ENCODE results near the gene SLC6A19.

SLC6A19 gene

GRCh38 chr5:1216211-1216917, 15.0 kb downstream of the SLC6A19 start:
- Histone ChIP-seq H3K4me3 (ENCODE audit: insufficient read depth, low read depth, low read length) (no peak overlapping the region), H3K27me3 (ENCODE audit: control insufficient read depth, insufficient read depth, low read length, poor library complexity, severe bottlenecking) (no peaks in the 10 kb centered on the region), H3K36me3 (ENCODE audit: control insufficient read depth, insufficient read depth, low read length) (no peaks in the 10 kb centered on the region), H3K27ac (ENCODE audit: insufficient read depth, low read depth, low read length, poor library complexity, severe bottlenecking) (no peak overlapping the region), H3K9me3 (ENCODE audit: control insufficient read depth, low read length) (no peaks in the 10 kb centered on the region), H3K4me1 (ENCODE audit: control insufficient read depth, insufficient read depth, low read length) (no peaks in the 10 kb centered on the region)
- 94 to 95% methylated on average over 38 of the region's 38 CpGs for WGBS, 2 experiments

GRCh38 chr5:1216918-1217295, 15.5 kb downstream of the SLC6A19 start:
- no peak overlapping the region for H3K27ac ChIP-seq (ENCODE audit: insufficient read depth, low read depth, low read length, poor library complexity, severe bottlenecking)
- H3K9me3 ChIP-seq (ENCODE audit: control insufficient read depth, low read length): no peaks in the 10 kb centered on the region
- no peaks in the 10 kb centered on the region for H3K4me1 ChIP-seq (ENCODE audit: control insufficient read depth, insufficient read depth, low read length)
- no peaks in the 10 kb centered on the region for H3K36me3 ChIP-seq (ENCODE audit: control insufficient read depth, insufficient read depth, low read length)
- 87 to 88% methylated on average over 18 of the region's 18 CpGs for WGBS, 2 experiments
- no peaks in the 10 kb centered on the region for H3K27me3 ChIP-seq (ENCODE audit: control insufficient read depth, insufficient read depth, low read length, poor library complexity, severe bottlenecking)
- no peak overlapping the region for H3K4me3 ChIP-seq (ENCODE audit: insufficient read depth, low read depth, low read length)

- 80 to 82% methylated on average over 24 of the region's 24 CpGs for WGBS, 2 experiments
- Histone ChIP-seq H3K27ac (ENCODE audit: insufficient read depth, low read depth, low read length, poor library complexity, severe bottlenecking) (no peak overlapping the region), H3K9me3 (ENCODE audit: control insufficient read depth, low read length) (no peaks in the 10 kb centered on the region), H3K36me3 (ENCODE audit: control insufficient read depth, insufficient read depth, low read length) (no peaks in the 10 kb centered on the region), H3K4me1 (ENCODE audit: control insufficient read depth, insufficient read depth, low read length) (no peaks in the 10 kb centered on the region), H3K4me3 (ENCODE audit: insufficient read depth, low read depth, low read length) (no peak overlapping the region), H3K27me3 (ENCODE audit: control insufficient read depth, insufficient read depth, low read length, poor library complexity, severe bottlenecking) (no peaks in the 10 kb centered on the region)
Observed at GRCh38 chr5:1217596-1218206, 16.3 kb downstream of the SLC6A19 start.

- Histone ChIP-seq H3K27ac (ENCODE audit: insufficient read depth, low read depth, low read length, poor library complexity, severe bottlenecking) (no peak overlapping the region), H3K9me3 (ENCODE audit: control insufficient read depth, low read length) (no peaks in the 10 kb centered on the region), H3K4me1 (ENCODE audit: control insufficient read depth, insufficient read depth, low read length) (no peaks in the 10 kb centered on the region), H3K27me3 (ENCODE audit: control insufficient read depth, insufficient read depth, low read length, poor library complexity, severe bottlenecking) (no peaks in the 10 kb centered on the region), H3K36me3 (ENCODE audit: control insufficient read depth, insufficient read depth, low read length) (no peaks in the 10 kb centered on the region), H3K4me3 (ENCODE audit: insufficient read depth, low read depth, low read length) (no peak overlapping the region)
- 94% methylated on average over 38 of the region's 38 CpGs for WGBS, 2 experiments
Observed at GRCh38 chr5:1218351-1219080, 17.1 kb downstream of the SLC6A19 start.

GRCh38 chr5:1219098-1219767, 17.8 kb downstream of the SLC6A19 start:
- Histone ChIP-seq H3K9me3 (ENCODE audit: control insufficient read depth, low read length) (no peaks in the 10 kb centered on the region), H3K4me1 (ENCODE audit: control insufficient read depth, insufficient read depth, low read length) (no peaks in the 10 kb centered on the region), H3K27ac (ENCODE audit: insufficient read depth, low read depth, low read length, poor library complexity, severe bottlenecking) (no peak overlapping the region), H3K36me3 (ENCODE audit: control insufficient read depth, insufficient read depth, low read length) (no peaks in the 10 kb centered on the region), H3K4me3 (ENCODE audit: insufficient read depth, low read depth, low read length) (no peak overlapping the region), H3K27me3 (ENCODE audit: control insufficient read depth, insufficient read depth, low read length, poor library complexity, severe bottlenecking) (no peaks in the 10 kb centered on the region)
- WGBS, 2 experiments: 86 to 88% methylated on average over 38 of the region's 38 CpGs

- WGBS, 2 experiments: 92% methylated on average over 11 of the region's 11 CpGs
- H3K4me1 ChIP-seq (ENCODE audit: control insufficient read depth, insufficient read depth, low read length): no peaks in the 10 kb centered on the region
- H3K36me3 ChIP-seq (ENCODE audit: control insufficient read depth, insufficient read depth, low read length): no peaks in the 10 kb centered on the region
- no peaks in the 10 kb centered on the region for H3K27me3 ChIP-seq (ENCODE audit: control insufficient read depth, insufficient read depth, low read length, poor library complexity, severe bottlenecking)
- no peak overlapping the region for H3K27ac ChIP-seq (ENCODE audit: insufficient read depth, low read depth, low read length, poor library complexity, severe bottlenecking)
- H3K9me3 ChIP-seq (ENCODE audit: control insufficient read depth, low read length): no peaks in the 10 kb centered on the region
- no peak overlapping the region for H3K4me3 ChIP-seq (ENCODE audit: insufficient read depth, low read depth, low read length)
Observed at GRCh38 chr5:1219768-1220100, 18.3 kb downstream of the SLC6A19 start.

GRCh38 chr5:1220351-1220750, 19.0 kb downstream of the SLC6A19 start:
- H3K4me3 ChIP-seq (ENCODE audit: insufficient read depth, low read depth, low read length): no peak overlapping the region

GRCh38 chr5:1220831-1221230, 19.4 kb downstream of the SLC6A19 start:
- H3K27ac ChIP-seq (ENCODE audit: insufficient read depth, low read depth, low read length, poor library complexity, severe bottlenecking): no peak overlapping the region
- no peaks in the 10 kb centered on the region for H3K9me3 ChIP-seq (ENCODE audit: control insufficient read depth, low read length)
- WGBS, 2 experiments: 94 to 95% methylated on average over 19 of the region's 19 CpGs
- no peak overlapping the region for H3K4me3 ChIP-seq (ENCODE audit: insufficient read depth, low read depth, low read length)
- no peaks in the 10 kb centered on the region for H3K27me3 ChIP-seq (ENCODE audit: control insufficient read depth, insufficient read depth, low read length, poor library complexity, severe bottlenecking)
- no peaks in the 10 kb centered on the region for H3K4me1 ChIP-seq (ENCODE audit: control insufficient read depth, insufficient read depth, low read length)
- H3K36me3 ChIP-seq (ENCODE audit: control insufficient read depth, insufficient read depth, low read length): no peaks in the 10 kb centered on the region

More at GRCh38 chr5:1220351-1220750, 19.0 kb downstream of the SLC6A19 start:
- Histone ChIP-seq H3K27ac (ENCODE audit: insufficient read depth, low read depth, low read length, poor library complexity, severe bottlenecking) (no peak overlapping the region), H3K9me3 (ENCODE audit: control insufficient read depth, low read length) (no peaks in the 10 kb centered on the region), H3K27me3 (ENCODE audit: control insufficient read depth, insufficient read depth, low read length, poor library complexity, severe bottlenecking) (no peaks in the 10 kb centered on the region), H3K4me1 (ENCODE audit: control insufficient read depth, insufficient read depth, low read length) (no peaks in the 10 kb centered on the region), H3K36me3 (ENCODE audit: control insufficient read depth, insufficient read depth, low read length) (no peaks in the 10 kb centered on the region)
- 90 to 91% methylated on average over 9 of the region's 9 CpGs for WGBS, 2 experiments

- H3K4me3 ChIP-seq (ENCODE audit: insufficient read depth, low read depth, low read length): no peak overlapping the region
- no peaks in the 10 kb centered on the region for H3K9me3 ChIP-seq (ENCODE audit: control insufficient read depth, low read length)
- no peaks in the 10 kb centered on the region for H3K36me3 ChIP-seq (ENCODE audit: control insufficient read depth, insufficient read depth, low read length)
- H3K27me3 ChIP-seq (ENCODE audit: control insufficient read depth, insufficient read depth, low read length, poor library complexity, severe bottlenecking): no peaks in the 10 kb centered on the region
- 95% methylated on average over 10 of the region's 10 CpGs for WGBS, 2 experiments
- no peak overlapping the region for H3K27ac ChIP-seq (ENCODE audit: insufficient read depth, low read depth, low read length, poor library complexity, severe bottlenecking)
- H3K4me1 ChIP-seq (ENCODE audit: control insufficient read depth, insufficient read depth, low read length): no peaks in the 10 kb centered on the region
Observed at GRCh38 chr5:1221721-1222120, 20.3 kb downstream of the SLC6A19 start.

GRCh38 chr5:1222147-1222546, 20.8 kb downstream of the SLC6A19 start:
- no peaks in the 10 kb centered on the region for H3K36me3 ChIP-seq (ENCODE audit: control insufficient read depth, insufficient read depth, low read length)
- no peak overlapping the region for H3K27ac ChIP-seq (ENCODE audit: insufficient read depth, low read depth, low read length, poor library complexity, severe bottlenecking)
- H3K4me1 ChIP-seq (ENCODE audit: control insufficient read depth, insufficient read depth, low read length): no peaks in the 10 kb centered on the region
- no peaks in the 10 kb centered on the region for H3K27me3 ChIP-seq (ENCODE audit: control insufficient read depth, insufficient read depth, low read length, poor library complexity, severe bottlenecking)
- WGBS, 2 experiments: 87 to 88% methylated on average over 9 of the region's 9 CpGs
- H3K9me3 ChIP-seq (ENCODE audit: control insufficient read depth, low read length): no peaks in the 10 kb centered on the region
- no peak overlapping the region for H3K4me3 ChIP-seq (ENCODE audit: insufficient read depth, low read depth, low read length)
